HUES64 (cell line): Measurements from ENCODE around the gene CEACAM16.
"Not testable (repeated sequence)": the region's sequence is repeated elsewhere in the genome, so short reads cannot be mapped to it uniquely, and the experiment has no call there.

Source experiments
- H3K27ac ChIP-seq: 2 replicates; pipeline ENCODE4 v1.7.0; 2013; ENCODE audit warnings: low read depth, low read length, inconsistent platforms
- H3K27me3 ChIP-seq: 2 replicates; pipeline ENCODE4 v1.6.1; 2013; ENCODE audit warnings: mild to moderate bottlenecking, low read length; ENCODE audit not compliant: insufficient read depth
- H3K36me3 ChIP-seq: 2 replicates; pipeline ENCODE4 v1.6.1; 2013; ENCODE audit warnings: mild to moderate bottlenecking, low read length; ENCODE audit not compliant: insufficient read depth
- H3K4me1 ChIP-seq: 2 replicates; pipeline ENCODE4 v1.6.1; 2013; ENCODE audit warnings: mild to moderate bottlenecking, low read length, moderate library complexity; ENCODE audit not compliant: insufficient read depth
- H3K4me3 ChIP-seq: 2 replicates; pipeline ENCODE4 v1.5.1; 2013; ENCODE audit warnings: mild to moderate bottlenecking, low read length, moderate library complexity
- H3K9ac ChIP-seq: 2 replicates; pipeline ENCODE4 v1.6.1; 2013; ENCODE audit warnings: mild to moderate bottlenecking, low read depth, low read length
- H3K9me3 ChIP-seq: 2 replicates; pipeline ENCODE4 v1.6.1; 2013; ENCODE audit warnings: low read depth, low read length; ENCODE audit not compliant: insufficient read depth
- WGBS: fragments of 150-250, 120-280 bp; methylation state at CpG from one replicate; pipeline ENCODE4 v1.1.7; 2013; ENCODE audit warnings: missing lambda C conversion rate; 5-methylcytosine and 5-hydroxymethylcytosine counted together

CEACAM16 gene

GRCh38 chr19:44707794-44708193, 8.8 kb downstream of the CEACAM16 start:
- Histone ChIP-seq H3K9me3 (no peaks in the 10 kb centered on the region), H3K27ac (no peak overlapping the region), H3K4me3 (no peak overlapping the region), H3K27me3 (no peaks in the 10 kb centered on the region), H3K9ac (no peak overlapping the region), H3K4me1 (no peaks in the 10 kb centered on the region), H3K36me3 (no peaks in the 10 kb centered on the region)
- WGBS: 94% methylated on average over 20 of the region's 20 CpGs

GRCh38 chr19:44708940-44709339, 10.0 kb downstream of the CEACAM16 start:
- no peaks in the 10 kb centered on the region for H3K27me3 ChIP-seq
- no peak overlapping the region for H3K27ac ChIP-seq
- H3K4me3 ChIP-seq: no peak overlapping the region
- H3K4me1 ChIP-seq: no peaks in the 10 kb centered on the region
- WGBS: 86% methylated on average over 5 of the region's 5 CpGs
- H3K36me3 ChIP-seq: no peaks in the 10 kb centered on the region
- no peak overlapping the region for H3K9ac ChIP-seq
- H3K9me3 ChIP-seq: no peaks in the 10 kb centered on the region

- WGBS: 86% methylated on average over 4 of the region's 4 CpGs
- not testable (repeated sequence) for H3K4me1 ChIP-seq, H3K36me3 ChIP-seq, H3K9me3 ChIP-seq, H3K27me3 ChIP-seq, H3K4me3 ChIP-seq, H3K9ac ChIP-seq, H3K27ac ChIP-seq
Observed at GRCh38 chr19:44709434-44710266, 10.7 kb downstream of the CEACAM16 start.

GRCh38 chr19:44710483-44710882, 11.5 kb downstream of the CEACAM16 start:
- H3K36me3 ChIP-seq: no peaks in the 10 kb centered on the region
- H3K4me1 ChIP-seq: no peaks in the 10 kb centered on the region
- no peak overlapping the region for H3K27ac ChIP-seq
- 92% methylated on average over 14 of the region's 14 CpGs for WGBS
- peaks cover 11% of the 10 kb centered on the region; the same call in 1 of the 2 replicates for H3K9me3 ChIP-seq
- no peaks in the 10 kb centered on the region for H3K27me3 ChIP-seq
- H3K4me3 ChIP-seq: no peak overlapping the region
- no peak overlapping the region for H3K9ac ChIP-seq

GRCh38 chr19:44712864-44713515, 14.0 kb downstream of the CEACAM16 start:
- Histone ChIP-seq H3K9ac (no peak overlapping the region), H3K9me3 (peaks cover 12% of the 10 kb centered on the region; the same call in 1 of the 2 replicates), H3K4me3 (no peak overlapping the region), H3K4me1 (peaks cover under 1% of the 10 kb centered on the region; the same call in 1 of the 2 replicates), H3K27me3 (no peaks in the 10 kb centered on the region), H3K36me3 (no peaks in the 10 kb centered on the region), H3K27ac (no peak overlapping the region)
- 86% methylated on average over 4 of the region's 4 CpGs for WGBS

- no peak overlapping the region for H3K27ac ChIP-seq
- H3K4me1 ChIP-seq: peaks cover 15% of the 10 kb centered on the region
- no peaks in the 10 kb centered on the region for H3K27me3 ChIP-seq
- peaks cover 12% of the 10 kb centered on the region; the same call in 1 of the 2 replicates for H3K9me3 ChIP-seq
- 50% methylated on average over 2 of the region's 2 CpGs for WGBS
- H3K36me3 ChIP-seq: no peaks in the 10 kb centered on the region
- no peak overlapping the region for H3K9ac ChIP-seq
- H3K4me3 ChIP-seq: no peak overlapping the region
Observed at GRCh38 chr19:44714597-44715169, 15.7 kb downstream of the CEACAM16 start.

GRCh38 chr19:44717603-44718002, 18.7 kb downstream of the CEACAM16 start:
- H3K27me3 ChIP-seq: no peaks in the 10 kb centered on the region
- no peak overlapping the region for H3K4me3 ChIP-seq
- H3K36me3 ChIP-seq: no peaks in the 10 kb centered on the region
- H3K9ac ChIP-seq: no peak overlapping the region
- H3K4me1 ChIP-seq: peaks cover 15% of the 10 kb centered on the region
- 95% methylated on average over 6 of the region's 6 CpGs for WGBS
- H3K9me3 ChIP-seq: peaks cover 12% of the 10 kb centered on the region; the same call in 1 of the 2 replicates
- H3K27ac ChIP-seq: no peak overlapping the region

- H3K9ac ChIP-seq: peak overlapping the region; percentile 82
- WGBS: 44% methylated on average over 11 of the region's 11 CpGs
- H3K9me3 ChIP-seq: peaks cover 12% of the 10 kb centered on the region; the same call in 1 of the 2 replicates
- peaks cover 15% of the 10 kb centered on the region for H3K4me1 ChIP-seq
- H3K36me3 ChIP-seq: no peaks in the 10 kb centered on the region
- peak overlapping the region; percentile 14 for H3K4me3 ChIP-seq
- H3K27ac ChIP-seq: peak overlapping the region; percentile 72
- H3K27me3 ChIP-seq: no peaks in the 10 kb centered on the region
Observed at GRCh38 chr19:44718441-44719261, 19.7 kb downstream of the CEACAM16 start.

GRCh38 chr19:44719262-44719701, 20.3 kb downstream of the CEACAM16 start:
- H3K27ac ChIP-seq: no peak overlapping the region
- no peaks in the 10 kb centered on the region for H3K36me3 ChIP-seq
- H3K4me3 ChIP-seq: no peak overlapping the region
- 85% methylated on average over 8 of the region's 8 CpGs for WGBS
- H3K4me1 ChIP-seq: peaks cover 15% of the 10 kb centered on the region
- H3K27me3 ChIP-seq: no peaks in the 10 kb centered on the region
- no peak overlapping the region for H3K9ac ChIP-seq
- H3K9me3 ChIP-seq: peaks cover 12% of the 10 kb centered on the region; the same call in 1 of the 2 replicates

GRCh38 chr19:44720396-44720795, 21.4 kb downstream of the CEACAM16 start:
- H3K9me3 ChIP-seq, H3K9ac ChIP-seq, H3K4me3 ChIP-seq, H3K36me3 ChIP-seq, H3K27me3 ChIP-seq, H3K27ac ChIP-seq: not testable (repeated sequence)
- WGBS: 93% methylated on average over 9 of the region's 9 CpGs
- H3K4me1 ChIP-seq: peaks cover 15% of the 10 kb centered on the region
